HepG2 (cell line): Measurements from ENCODE around the gene PRSS33. TPM values are rescaled to one million over a fixed set of nuclear protein-coding genes. Genes with fewer than 3 reads are reported as not detected.

ENCODE experiments used
- ASH2L ChIP-seq: fragments of 300-600, 200-600 bp; sonication (generic); IDR thresholded peaks from 2 replicates; pipeline ENCODE4 v1.7.0; 2017; ENCODE audit warnings: low read depth, mild to moderate bottlenecking, moderate library complexity, mixed read lengths, low read length; ENCODE audit not compliant: insufficient read length
- FOXO1 ChIP-seq: sonication (generic); formaldehyde crosslinking; IDR thresholded peaks from 2 replicates; pipeline ENCODE4 v1.4.0; 2020; ENCODE audit warnings: missing genetic modification reagents
- GTF2F1 ChIP-seq: fragments of 150-350 bp; IDR thresholded peaks from 2 replicates; pipeline ENCODE4 v1.6.1; 2014; ENCODE audit warnings: low read length
- HES4 ChIP-seq: sonication (generic); formaldehyde crosslinking; IDR thresholded peaks from 2 replicates; pipeline ENCODE4 v1.9.0; 2021; ENCODE audit warnings: mild to moderate bottlenecking, missing genetic modification reagents, borderline replicate concordance
- HMG20A ChIP-seq: IDR thresholded peaks from 2 replicates; pipeline ENCODE4 v1.6.1; 2016; ENCODE audit warnings: borderline replicate concordance
- HNF4A ChIP-seq: sonication (generic); formaldehyde crosslinking; IDR thresholded peaks from 2 replicates; pipeline ENCODE4 v1.4.0; 2020; ENCODE audit warnings: missing genetic modification reagents
- KAT7 ChIP-seq: IDR thresholded peaks from 2 replicates; pipeline ENCODE4 v1.6.1; 2018; ENCODE audit warnings: borderline replicate concordance, missing compliant biosample characterization
- MED13 ChIP-seq: sonication (generic); formaldehyde crosslinking; IDR thresholded peaks from 2 replicates; pipeline ENCODE4 v1.5.0; 2020; ENCODE audit warnings: missing genetic modification reagents
- NFIC ChIP-seq: IDR thresholded peaks from 2 replicates; pipeline ENCODE4 v1.6.1; 2012; ENCODE audit warnings: mild to moderate bottlenecking, low read length, inconsistent platforms
- NFYC ChIP-seq: IDR thresholded peaks from 2 replicates; pipeline ENCODE4 v1.6.1; 2016; ENCODE audit warnings: missing genetic modification reagents, missing compliant biosample characterization
- NR2F1 ChIP-seq, 2 experiments: fragments of 450-650 bp in 1 of 2; formaldehyde crosslinking in 1 of 2; IDR thresholded peaks; 2 replicates each; pipeline versions ENCODE4 v1.5.0 to v1.6.1; 2016 to 2020; ENCODE audit warnings: mild to moderate bottlenecking in 1 of 2, missing compliant biosample characterization in 1 of 2, missing genetic modification reagents in 1 of 2, moderate library complexity in 1 of 2
- REL ChIP-seq: sonication (generic); formaldehyde crosslinking; conservative IDR thresholded peaks from 2 replicates; pipeline ENCODE4 v1.8.0; 2022; ENCODE audit warnings: mild to moderate bottlenecking, missing genetic modification reagents, moderate library complexity
- SIN3A ChIP-seq: IDR thresholded peaks from 2 replicates; pipeline ENCODE4 v1.6.1; 2011; ENCODE audit warnings: low read depth, mild to moderate bottlenecking, control low read depth, low read length, borderline replicate concordance
- SMYD3 ChIP-seq: sonication (generic); formaldehyde crosslinking; IDR thresholded peaks from 2 replicates; pipeline ENCODE4 v1.8.1; 2023; ENCODE audit warnings: mild to moderate bottlenecking, missing genetic modification reagents
- TBX2 ChIP-seq: sonication (generic); formaldehyde crosslinking; IDR thresholded peaks from 2 replicates; pipeline ENCODE4 v1.5.0; 2020; ENCODE audit warnings: missing genetic modification reagents, mild to moderate bottlenecking, borderline replicate concordance
- U2AF1 ChIP-seq: fragments of 200-400 bp; formaldehyde crosslinking; optimal IDR thresholded peaks from 2 replicates; pipeline ENCODE3; 2017; ENCODE audit warnings: mild to moderate bottlenecking, low read depth, low read length
- U2AF2 ChIP-seq: fragments of 200-400 bp; formaldehyde crosslinking; IDR thresholded peaks from 2 replicates; pipeline ENCODE4 v1.6.1; 2017; ENCODE audit warnings: low read depth, mild to moderate bottlenecking, low read length
- WIZ ChIP-seq: sonication (generic); formaldehyde crosslinking; IDR thresholded peaks from 2 replicates; pipeline ENCODE4 v1.5.1; 2020; ENCODE audit warnings: mild to moderate bottlenecking, missing genetic modification reagents
- ZNF33B ChIP-seq: sonication (generic); formaldehyde crosslinking; IDR thresholded peaks from 2 replicates; pipeline ENCODE4 v1.5.1; 2020; ENCODE audit warnings: mild to moderate bottlenecking, missing genetic modification reagents
- ZNF746 ChIP-seq: sonication (generic); formaldehyde crosslinking; IDR thresholded peaks from 2 replicates; pipeline ENCODE4 v1.8.0; 2022; ENCODE audit warnings: mild to moderate bottlenecking, missing genetic modification reagents
- ZNF780A ChIP-seq: sonication (generic); formaldehyde crosslinking; IDR thresholded peaks from 2 replicates; pipeline ENCODE4 v1.8.0; 2022; ENCODE audit warnings: mild to moderate bottlenecking, missing genetic modification reagents, moderate library complexity
- ZSCAN25 ChIP-seq: sonication (generic); formaldehyde crosslinking; IDR thresholded peaks from 2 replicates; pipeline ENCODE4 v1.8.0; 2022; ENCODE audit warnings: mild to moderate bottlenecking, missing genetic modification reagents
- polyA plus RNA-seq, 8 experiments: library from polyadenylated mRNA; depleted of rRNA in 3 of 8; stranded (reverse) in 7 of 8; unstranded in 1 of 8; fragments of >200 nt; fragmentation: Illumina TruSeq in 4 of 8; extraction: Trizol in 4 of 8; gene quantifications; 2 replicates each; pipeline versions ENCODE4 v1.2.1 to v1.2.3, GENCODE V29; 2011 to 2016; ENCODE audit warnings: low read depth in 4 of 8, missing spikeins in 1 of 8, mixed read lengths in 1 of 8; ENCODE audit not compliant: insufficient read depth in 1 of 8
- total RNA-seq, 5 experiments: library from RNA; depleted of rRNA; stranded (reverse); fragments of >200 nt; fragmentation: Illumina TruSeq; extraction: Trizol; gene quantifications; 2 replicates each; pipeline ENCODE4 v1.2.3, GENCODE V29; 2016; ENCODE audit warnings: low read depth in 1 of 5
- TF ChIP-seq, protein P1 (sequence below): sonication (generic); formaldehyde crosslinking; IDR thresholded peaks from 2 replicates; pipeline ENCODE4 v1.4.0; 2020; ENCODE audit warnings: low read depth, mild to moderate bottlenecking, missing genetic modification reagents
- TF ChIP-seq, protein P2 (sequence below): sonication (generic); formaldehyde crosslinking; conservative IDR thresholded peaks from 2 replicates; pipeline ENCODE4 v1.8.0; 2022; ENCODE audit warnings: low read depth, missing genetic modification reagents
- TF ChIP-seq, protein P3 (sequence below): fragments of 450-650 bp; IDR thresholded peaks from 2 replicates; pipeline ENCODE4 v1.6.1; 2017; ENCODE audit warnings: mild to moderate bottlenecking

PRSS33 gene
- total and polyA plus RNA-seq, 2 of the 13 experiments (the other 11 are each of a cell fraction or from before 2014, with no cell fraction given), result not detected

DNA sequence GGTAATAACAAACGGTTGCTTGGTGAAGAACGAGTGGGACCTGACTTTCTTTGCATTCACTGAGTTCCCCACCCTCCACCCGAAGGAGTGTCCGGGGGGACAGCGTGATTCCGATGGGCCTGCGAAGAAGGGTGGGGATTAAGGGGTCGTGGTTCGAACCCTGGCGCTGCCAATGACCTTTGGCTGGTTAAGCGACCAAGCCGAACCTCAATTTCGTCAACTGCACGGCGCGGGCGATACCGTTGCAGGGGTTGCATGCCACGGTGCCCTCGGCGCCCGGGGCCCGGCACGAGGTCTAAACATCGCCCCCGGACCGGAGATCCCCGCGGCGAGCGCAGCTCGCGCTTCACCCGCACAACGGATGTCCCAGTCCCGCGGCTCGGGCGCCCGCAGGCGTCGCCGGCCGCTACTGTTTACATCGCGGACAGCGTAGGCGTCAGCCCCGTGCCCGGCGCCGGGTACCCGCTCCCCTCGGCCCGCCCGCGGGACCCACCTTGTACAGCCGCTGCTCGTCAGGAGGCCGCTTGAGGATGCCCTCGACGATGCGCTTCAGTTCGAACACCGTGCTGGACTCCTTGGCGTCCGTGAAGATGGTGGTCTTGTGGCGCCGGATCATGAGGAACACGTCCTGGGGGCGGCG lies 10.7 kb downstream of the PRSS33 start (continued):
- TF ChIP-seq, protein P1, sequence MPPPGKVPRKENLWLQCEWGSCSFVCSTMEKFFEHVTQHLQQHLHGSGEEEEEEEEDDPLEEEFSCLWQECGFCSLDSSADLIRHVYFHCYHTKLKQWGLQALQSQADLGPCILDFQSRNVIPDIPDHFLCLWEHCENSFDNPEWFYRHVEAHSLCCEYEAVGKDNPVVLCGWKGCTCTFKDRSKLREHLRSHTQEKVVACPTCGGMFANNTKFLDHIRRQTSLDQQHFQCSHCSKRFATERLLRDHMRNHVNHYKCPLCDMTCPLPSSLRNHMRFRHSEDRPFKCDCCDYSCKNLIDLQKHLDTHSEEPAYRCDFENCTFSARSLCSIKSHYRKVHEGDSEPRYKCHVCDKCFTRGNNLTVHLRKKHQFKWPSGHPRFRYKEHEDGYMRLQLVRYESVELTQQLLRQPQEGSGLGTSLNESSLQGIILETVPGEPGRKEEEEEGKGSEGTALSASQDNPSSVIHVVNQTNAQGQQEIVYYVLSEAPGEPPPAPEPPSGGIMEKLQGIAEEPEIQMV (CRISPR knock-in tag), result no peak
- TF ChIP-seq ZSCAN25 (CRISPR knock-in tag) (no peak), NFIC (no peak), NR2F1 (CRISPR knock-in tag; IDR thresholded peaks at IDR 0.05) (no peak), FOXO1 (CRISPR knock-in tag) (no peak), ZNF33B (CRISPR knock-in tag) (no peak; the same call in 1 of the 2 replicates), GTF2F1 (no peak), MED13 (no peak), ZNF780A (CRISPR knock-in tag) (no peak), ASH2L (peak; percentile 46), HMG20A (no peak), REL (no peak), SIN3A (no peak), SMYD3 (no peak), ZNF746 (no peak), U2AF2 (no peak), HNF4A (CRISPR knock-in tag) (no peak), TBX2 (CRISPR knock-in tag) (peak; percentile 24; the same call in 1 of the 2 replicates), HES4 (CRISPR knock-in tag) (no peak), KAT7 (CRISPR knock-in tag) (no peak), NFYC (no peak), U2AF1 (no peak), WIZ (CRISPR knock-in tag) (no peak)
- TF ChIP-seq, protein P2, sequence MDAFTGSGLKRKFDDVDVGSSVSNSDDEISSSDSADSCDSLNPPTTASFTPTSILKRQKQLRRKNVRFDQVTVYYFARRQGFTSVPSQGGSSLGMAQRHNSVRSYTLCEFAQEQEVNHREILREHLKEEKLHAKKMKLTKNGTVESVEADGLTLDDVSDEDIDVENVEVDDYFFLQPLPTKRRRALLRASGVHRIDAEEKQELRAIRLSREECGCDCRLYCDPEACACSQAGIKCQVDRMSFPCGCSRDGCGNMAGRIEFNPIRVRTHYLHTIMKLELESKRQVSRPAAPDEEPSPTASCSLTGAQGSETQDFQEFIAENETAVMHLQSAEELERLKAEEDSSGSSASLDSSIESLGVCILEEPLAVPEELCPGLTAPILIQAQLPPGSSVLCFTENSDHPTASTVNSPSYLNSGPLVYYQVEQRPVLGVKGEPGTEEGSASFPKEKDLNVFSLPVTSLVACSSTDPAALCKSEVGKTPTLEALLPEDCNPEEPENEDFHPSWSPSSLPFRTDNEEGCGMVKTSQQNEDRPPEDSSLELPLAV, result no peak
- TF ChIP-seq, protein P3, sequence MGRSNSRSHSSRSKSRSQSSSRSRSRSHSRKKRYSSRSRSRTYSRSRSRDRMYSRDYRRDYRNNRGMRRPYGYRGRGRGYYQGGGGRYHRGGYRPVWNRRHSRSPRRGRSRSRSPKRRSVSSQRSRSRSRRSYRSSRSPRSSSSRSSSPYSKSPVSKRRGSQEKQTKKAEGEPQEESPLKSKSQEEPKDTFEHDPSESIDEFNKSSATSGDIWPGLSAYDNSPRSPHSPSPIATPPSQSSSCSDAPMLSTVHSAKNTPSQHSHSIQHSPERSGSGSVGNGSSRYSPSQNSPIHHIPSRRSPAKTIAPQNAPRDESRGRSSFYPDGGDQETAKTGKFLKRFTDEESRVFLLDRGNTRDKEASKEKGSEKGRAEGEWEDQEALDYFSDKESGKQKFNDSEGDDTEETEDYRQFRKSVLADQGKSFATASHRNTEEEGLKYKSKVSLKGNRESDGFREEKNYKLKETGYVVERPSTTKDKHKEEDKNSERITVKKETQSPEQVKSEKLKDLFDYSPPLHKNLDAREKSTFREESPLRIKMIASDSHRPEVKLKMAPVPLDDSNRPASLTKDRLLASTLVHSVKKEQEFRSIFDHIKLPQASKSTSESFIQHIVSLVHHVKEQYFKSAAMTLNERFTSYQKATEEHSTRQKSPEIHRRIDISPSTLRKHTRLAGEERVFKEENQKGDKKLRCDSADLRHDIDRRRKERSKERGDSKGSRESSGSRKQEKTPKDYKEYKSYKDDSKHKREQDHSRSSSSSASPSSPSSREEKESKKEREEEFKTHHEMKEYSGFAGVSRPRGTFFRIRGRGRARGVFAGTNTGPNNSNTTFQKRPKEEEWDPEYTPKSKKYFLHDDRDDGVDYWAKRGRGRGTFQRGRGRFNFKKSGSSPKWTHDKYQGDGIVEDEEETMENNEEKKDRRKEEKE, result no peak
